B cell (primary cell): ENCODE measurements around the gene SLC18A2. TPM values are rescaled to one million over a fixed set of nuclear protein-coding genes. Genes with fewer than 3 reads are reported as not detected.

Experiments
- ATAC-seq: fragments of 200-7000 bp; cut with Tn5 transposase; one replicate; pipeline ENCODE4 v1.10.0; 2021; ENCODE audit warnings: low read depth, mild to moderate bottlenecking, moderate number of reproducible peaks, moderate library complexity
- CTCF ChIA-PET: fragments of 350-600 bp; sonication (Branson Sonifier 250); formaldehyde crosslinking; loops from one replicate; lab custom pipeline; 2021; ENCODE audit warnings: antibody characterized with exemption, inconsistent platforms; lab: Charles Lee
- POLR2A ChIA-PET: fragments of 350-600 bp; sonication (Branson Sonifier 250); formaldehyde crosslinking; loops from one replicate; lab custom pipeline; 2021; ENCODE audit warnings: antibody characterized with exemption; lab: Charles Lee
- DNase-seq: peaks from one replicate; pipeline ENCODE4 v3.0.0; 2013
- H2AFZ ChIP-seq: 2 replicates; pipeline ENCODE4 v1.6.1; 2012; ENCODE audit warnings: mild to moderate bottlenecking, low read depth, low read length; ENCODE audit not compliant: insufficient read depth, poor library complexity, severe bottlenecking
- H3K27ac ChIP-seq, 2 donors: 1 replicate in 1 of 2; 2 replicates in 1 of 2; pipeline ENCODE4 v1.5.1; 2012 to 2013; ENCODE audit warnings: low read length in 2 of 2, mild to moderate bottlenecking in 2 of 2, moderate library complexity in 1 of 2
- H3K27me3 ChIP-seq, 4 experiments: fragments of 200-600 bp in 1 of 4; sonication (generic) in 1 of 4; replicated peaks in 1 of 4; 1 replicate in 2 of 4; 2 replicates in 2 of 4; pipeline versions ENCODE4 v1.6.1 to v1.7.0; 2013 to 2016; ENCODE audit warnings: low read length in 3 of 4, mild to moderate bottlenecking in 2 of 4, mixed read lengths in 1 of 4, moderate library complexity in 1 of 4; ENCODE audit not compliant: insufficient read depth in 4 of 4, control insufficient read depth in 3 of 4; ENCODE audit errors: control extremely low read depth in 1 of 4
- H3K36me3 ChIP-seq, 2 experiments: replicated peaks in 1 of 2; 1 replicate in 1 of 2; 2 replicates in 1 of 2; pipeline versions ENCODE4 v1.6.1 to v1.7.1; 2013; ENCODE audit warnings: low read length in 1 of 2; ENCODE audit not compliant: insufficient read depth in 2 of 2, control insufficient read depth in 1 of 2; ENCODE audit errors: control extremely low read depth in 1 of 2, extremely low read depth in 1 of 2
- H3K4me1 ChIP-seq, 2 donors: fragments of 200-600 bp in 1 of 2; sonication (generic) in 1 of 2; 1 replicate in 1 of 2; 2 replicates in 1 of 2; pipeline versions ENCODE4 v1.5.1 to v1.6.1; 2013 to 2017; ENCODE audit warnings: low read length in 2 of 2; ENCODE audit not compliant: control insufficient read depth in 2 of 2, insufficient read depth in 2 of 2
- H3K4me2 ChIP-seq: replicated peaks from 2 replicates; pipeline ENCODE3; 2012; ENCODE audit warnings: mild to moderate bottlenecking, low read depth, low read length; ENCODE audit not compliant: poor library complexity, severe bottlenecking
- H3K4me3 ChIP-seq, 5 experiments: fragments of 200-600 bp in 1 of 5; sonication (generic) in 1 of 5; 1 replicate in 3 of 5; 2 replicates in 2 of 5; pipeline versions ENCODE4 v1.5.1 to v1.7.0; 2011 to 2016; ENCODE audit warnings: low read length in 4 of 5, mild to moderate bottlenecking in 4 of 5, low read depth in 2 of 5, control low read depth in 1 of 5, moderate library complexity in 1 of 5; ENCODE audit not compliant: insufficient read depth in 1 of 5; ENCODE audit errors: control extremely low read depth in 1 of 5, extremely low read depth in 1 of 5
- H3K79me2 ChIP-seq: fragments of 200-600 bp; sonication (generic); one replicate; pipeline ENCODE4 v1.6.0; 2016; ENCODE audit warnings: low read length; ENCODE audit not compliant: control insufficient read depth, insufficient read depth
- H3K9ac ChIP-seq: fragments of 200-600 bp; sonication (generic); 2 replicates; pipeline ENCODE4 v1.6.1; 2017; ENCODE audit warnings: mild to moderate bottlenecking, low read length, moderate library complexity
- H3K9me3 ChIP-seq, 3 donors: one replicate each; pipeline versions ENCODE4 v1.6.1 to v1.7.1; 2013; ENCODE audit warnings: low read length in 2 of 3; ENCODE audit not compliant: control insufficient read depth in 2 of 3, insufficient read depth in 1 of 3; ENCODE audit errors: control extremely low read depth in 1 of 3
- H4K20me1 ChIP-seq: 2 replicates; pipeline ENCODE4 v1.6.0; 2012; ENCODE audit warnings: mild to moderate bottlenecking, low read length; ENCODE audit not compliant: insufficient read depth, control insufficient read depth, poor library complexity, severe bottlenecking
- H3K27ac Mint-ChIP-seq: one replicate; pipeline ENCODE4 v1.8.0; 2021; ENCODE audit warnings: mixed read lengths
- H3K27me3 Mint-ChIP-seq: one replicate; pipeline ENCODE4 v1.8.0; 2021; ENCODE audit warnings: mixed read lengths
- H3K4me1 Mint-ChIP-seq: one replicate; pipeline ENCODE4 v1.8.0; 2021; ENCODE audit warnings: mixed read lengths
- H3K4me3 Mint-ChIP-seq: one replicate; pipeline ENCODE4 v1.8.0; 2021; ENCODE audit warnings: mixed read lengths
- H3K9me3 Mint-ChIP-seq: one replicate; pipeline ENCODE4 v1.8.0; 2022; ENCODE audit warnings: mixed read lengths; ENCODE audit not compliant: insufficient read depth
- CTCF ChIP-seq: fragments of 200-600 bp; IDR thresholded peaks from one replicate; pipeline ENCODE4 v1.8.0; 2022; ENCODE audit warnings: antibody characterized with exemption, mild to moderate bottlenecking
- EZH2 ChIP-seq: IDR thresholded peaks from 2 replicates; pipeline ENCODE4 v1.6.1; 2012; ENCODE audit warnings: borderline replicate concordance, low read depth, mild to moderate bottlenecking, moderate library complexity, low read length; ENCODE audit not compliant: insufficient read depth, poor library complexity, severe bottlenecking
- WGBS: methylation state at CpG from one replicate; pipeline ENCODE4 v1.1.5; 2013; ENCODE audit warnings: missing lambda C conversion rate; ENCODE audit not compliant: insufficient coverage; 5-methylcytosine and 5-hydroxymethylcytosine counted together
- intact Hi-C: fragments of 100-400 bp; cut with micrococcal nuclease; formaldehyde crosslinking; loops from one replicate; pipeline ENCODE4 v1.10.0; 2022
- polyA plus RNA-seq: library from polyadenylated mRNA; depleted of rRNA; stranded (reverse); fragments of >200 nt; gene quantifications from 2 replicates; pipeline ENCODE4 v1.2.3, GENCODE V29; 2012
- total RNA-seq, 2 donors: library from RNA; stranded (reverse); fragments of 120-200 nt in 1 of 2; gene quantifications; 1 replicate in 1 of 2; 2 replicates in 1 of 2; pipeline versions ENCODE4 v1.2.3 to v1.2.4, GENCODE V29; 2013 to 2022

Gene SLC18A2
- total and polyA plus RNA-seq, 2 donors (not counting 1 experiment from before 2014, with no cell fraction given), result not detected

GRCh38 chr10:117316701-117317100 lies 75.8 kb downstream of the SLC18A2 start:
- ATAC-seq (no peak), DNase-seq (no peak)
- Histone ChIP-seq H4K20me1 (peaks cover 7% of the 10 kb centered on the region), H3K9me3 (no peaks in the 10 kb centered on the region), H3K27ac (no peak overlapping the region), H3K4me2 (no peak overlapping the region), H3K4me3 (no peak overlapping the region), H2AFZ (no peak overlapping the region), H3K36me3 (peaks cover 0 to 2% of the 10 kb centered on the region in 2 experiments), H3K27me3 (no peaks in the 10 kb centered on the region), H3K4me1 (no peaks in the 10 kb centered on the region), H3K9ac (no peak overlapping the region), H3K79me2 (peaks cover 4% of the 10 kb centered on the region)
- WGBS, result no CpG with 5 or more reads among the region's 2 CpGs
- no peaks in the 10 kb centered on the region for H3K27me3 Mint-ChIP-seq
- intact Hi-C loops, result no loop called here
- H3K4me3 Mint-ChIP-seq, result no peak overlapping the region
- H3K27ac Mint-ChIP-seq, result no peak overlapping the region
- H3K4me1 Mint-ChIP-seq, result no peaks in the 10 kb centered on the region
- no peaks in the 10 kb centered on the region for H3K9me3 Mint-ChIP-seq
- ChIA-PET POLR2A (no interaction called here), CTCF (interaction anchor here (1.3 kb wide), 1 partner anchor 100 kb away, joined by 5 read pairs; no protein-coding TSS in a partner anchor)
- TF ChIP-seq EZH2, result no peak
- no peak for TF ChIP-seq CTCF

- Histone ChIP-seq H3K36me3 (no peaks in the 10 kb centered on the region), H3K9ac (no peak overlapping the region), H3K4me2 (no peak overlapping the region), H2AFZ (no peak overlapping the region), H3K27me3 (no peaks in the 10 kb centered on the region), H3K9me3 (no peaks in the 10 kb centered on the region), H3K4me3 (no peak overlapping the region), H3K27ac (no peak overlapping the region), H4K20me1 (peaks cover 7% of the 10 kb centered on the region), H3K4me1 (no peaks in the 10 kb centered on the region), H3K79me2 (peaks cover 4% of the 10 kb centered on the region)
- ATAC-seq, result no peak
- POLR2A ChIA-PET, result no interaction called here
- peak; percentile 3 for DNase-seq
- TF ChIP-seq EZH2 (no peak), CTCF (peak; percentile 42)
- no peak overlapping the region for H3K4me3 Mint-ChIP-seq
- intact Hi-C loops, result no loop called here
- no peaks in the 10 kb centered on the region for H3K9me3 Mint-ChIP-seq
- no peaks in the 10 kb centered on the region for H3K4me1 Mint-ChIP-seq
- CTCF ChIA-PET, result interaction anchor here (0.9 to 3.4 kb wide), 5 partner anchors 9 to 102 kb away, joined by 3 to 69 read pairs (median 8); no protein-coding TSS in a partner anchor
- H3K27me3 Mint-ChIP-seq, result no peaks in the 10 kb centered on the region
- no peak overlapping the region for H3K27ac Mint-ChIP-seq
Measured at GRCh38 chr10:117318909-117319308, 78.0 kb downstream of the SLC18A2 start.
